Left kidney (tissue), 2 donors: ENCODE data around the gene ECPAS. TPM values are rescaled to one million over a fixed set of nuclear protein-coding genes. Genes with fewer than 3 reads are reported as not detected.
"Not testable (repeated sequence)": the region's sequence is repeated elsewhere in the genome, so short reads cannot be mapped to it uniquely, and the experiment has no call there.

Source experiments
- DNase-seq: peaks from one replicate; pipeline ENCODE4 v3.0.0-alpha.2; 2013
- polyA plus RNA-seq: library from polyadenylated mRNA; unstranded; fragments of 120-200 nt; gene quantifications from one replicate; pipeline ENCODE4 v1.2.1, GENCODE V29; 2013; ENCODE audit not compliant: insufficient read length

The ECPAS gene
- polyA plus RNA-seq, 1 donor = 95.2 TPM

- peak; percentile 3 for DNase-seq
Observed at GRCh38 chr9:111348821-111349271, 135.3 kb downstream of the ECPAS start.

- not testable (repeated sequence) for DNase-seq
Observed at GRCh38 chr9:111334318-111334863, 149.8 kb downstream of the ECPAS start.

GRCh38 chr9:111330124-111330523, 154.1 kb downstream of the ECPAS start, which contains the start of gene OR2K2:
Gene OR2K2, minus strand, starts transcription at chr9:111330224. Its CDS starts 1,791 bp downstream, at chr9:111328433.
- DNase-seq = no peak

- peak; percentile 32 for DNase-seq
Observed at GRCh38 chr9:111320631-111321030, 163.6 kb downstream of the ECPAS start.

GRCh38 chr9:111316796-111317195, 167.4 kb downstream of the ECPAS start:
- DNase-seq = no peak

Other genes starting within 250 kb of the ECPAS start
- gene OR2K2, start 154.2 kb downstream of the ECPAS start, polyA plus RNA-seq = not detected
- 3.9 TPM for gene ZNF483, start 40.8 kb upstream of the ECPAS start, polyA plus RNA-seq
- gene PTGR1, start 115.3 kb upstream of the ECPAS start, polyA plus RNA-seq = 278 TPM
- gene DNAJC25, start 147.0 kb upstream of the ECPAS start, polyA plus RNA-seq = 16.5 TPM
- gene GNG10, start 177.2 kb upstream of the ECPAS start, polyA plus RNA-seq = 59.3 TPM